Cardiac septum (tissue), 1 donor: Measurements from ENCODE around the gene SRSF3. TPM values are rescaled to one million over a fixed set of nuclear protein-coding genes. Genes with fewer than 3 reads are reported as not detected.
A peak's percentile ranks its signal among the peaks of the same experiment; 100 is the strongest.
"Not testable (repeated sequence)": the region's sequence is repeated elsewhere in the genome, so short reads cannot be mapped to it uniquely, and the experiment has no call there.

Experiments
- DNase-seq: peaks from one replicate; pipeline ENCODE4 v3.0.0-alpha.2; 2020; ENCODE audit warnings: low spot score
- intact Hi-C: fragments of 100-400 bp; cut with DNase I; formaldehyde crosslinking; loops from one replicate; pipeline ENCODE4 v1.14.0; 2022
- microRNA-seq: library from miRNA; unstranded; fragments of <30 nt; microRNA quantifications from one replicate; pipeline ENCODE4 v1.2.0, GENCODE V29; 2020
- total RNA-seq: library from RNA; stranded (reverse); fragmentation: NEBNext Ultra II Directional; extraction: Animal tissue kit (Norgen Biotek cat#: 25700); gene quantifications from one replicate; pipeline ENCODE4 v1.2.1, GENCODE V29; 2021
- donor health status: DM: no; HTN: no; CAD: no.

Gene SRSF3
- total RNA-seq, 1 donor from 2014 or later = 148 TPM

- DNase-seq = no peak
- intact Hi-C loops = no loop called here
Observed at GRCh38 chr6:36636687-36637418, 42.7 kb downstream of the SRSF3 start.

- intact Hi-C loops = no loop called here
- DNase-seq = no peak
Observed at GRCh38 chr6:36638579-36638978, 44.4 kb downstream of the SRSF3 start.

- no peak for DNase-seq
- intact Hi-C loops = no loop called here
Observed at GRCh38 chr6:36639171-36639808, 45.1 kb downstream of the SRSF3 start.

GRCh38 chr6:36641543-36641942 lies 47.4 kb downstream of the SRSF3 start:
- DNase-seq = no peak
- intact Hi-C loops = no loop called here

GRCh38 chr6:36642913-36643817 lies 49.0 kb downstream of the SRSF3 start:
- DNase-seq = peak; percentile 89
- intact Hi-C loops = no loop called here

- no peak for DNase-seq
- intact Hi-C loops = no loop called here
Observed at GRCh38 chr6:36643977-36644376, 49.8 kb downstream of the SRSF3 start.

GRCh38 chr6:36649086-36649485 lies 54.9 kb downstream of the SRSF3 start:
- no peak for DNase-seq
- intact Hi-C loops = no loop called here

GRCh38 chr6:36649701-36650484 lies 55.7 kb downstream of the SRSF3 start:
- no peak for DNase-seq
- intact Hi-C loops = no loop called here

GRCh38 chr6:36650848-36651478 lies 56.8 kb downstream of the SRSF3 start:
- intact Hi-C loops = no loop called here
- DNase-seq = no peak

- intact Hi-C loops = no loop called here
- DNase-seq = no peak
Observed at GRCh38 chr6:36651659-36652379, 57.7 kb downstream of the SRSF3 start.

- intact Hi-C loops, DNase-seq: not testable (repeated sequence)
Observed at GRCh38 chr6:36654469-36654868, 60.3 kb downstream of the SRSF3 start.

Small RNA genes lying within 50 kb of the gene (microRNA-seq; reads per million reads assigned to microRNA genes)
- not detected for gene MIR3925

Other genes with a start within 250 kb of the SRSF3 start
- 0.13 TPM for gene ETV7, start 206.7 kb upstream of the SRSF3 start, total RNA-seq
- 0.22 TPM for gene PXT1, start 151.5 kb upstream of the SRSF3 start, total RNA-seq
- gene KCTD20, start 151.4 kb upstream of the SRSF3 start, total RNA-seq = 29.6 TPM
- gene STK38, start 46.9 kb upstream of the SRSF3 start, total RNA-seq = 31.6 TPM
- gene CDKN1A, start 84.4 kb downstream of the SRSF3 start, total RNA-seq = 113 TPM
- gene RAB44, start 103.5 kb downstream of the SRSF3 start, total RNA-seq = 0.11 TPM
- 6.7 TPM for gene CPNE5, start 245.1 kb downstream of the SRSF3 start, total RNA-seq